Measurements from ENCODE around the gene UQCRC2. TPM values are rescaled to one million over a fixed set of nuclear protein-coding genes. Genes with fewer than 3 reads are reported as not detected.
A peak's percentile ranks its signal among the peaks of the same experiment; 100 is the strongest.
"Not testable (repeated sequence)": the region's sequence is repeated elsewhere in the genome, so short reads cannot be mapped to it uniquely, and the experiment has no call there.

The UQCRC2 gene
- total RNA-seq, 2 experiments from 2014 or later: 356 to 383 TPM

DNA sequence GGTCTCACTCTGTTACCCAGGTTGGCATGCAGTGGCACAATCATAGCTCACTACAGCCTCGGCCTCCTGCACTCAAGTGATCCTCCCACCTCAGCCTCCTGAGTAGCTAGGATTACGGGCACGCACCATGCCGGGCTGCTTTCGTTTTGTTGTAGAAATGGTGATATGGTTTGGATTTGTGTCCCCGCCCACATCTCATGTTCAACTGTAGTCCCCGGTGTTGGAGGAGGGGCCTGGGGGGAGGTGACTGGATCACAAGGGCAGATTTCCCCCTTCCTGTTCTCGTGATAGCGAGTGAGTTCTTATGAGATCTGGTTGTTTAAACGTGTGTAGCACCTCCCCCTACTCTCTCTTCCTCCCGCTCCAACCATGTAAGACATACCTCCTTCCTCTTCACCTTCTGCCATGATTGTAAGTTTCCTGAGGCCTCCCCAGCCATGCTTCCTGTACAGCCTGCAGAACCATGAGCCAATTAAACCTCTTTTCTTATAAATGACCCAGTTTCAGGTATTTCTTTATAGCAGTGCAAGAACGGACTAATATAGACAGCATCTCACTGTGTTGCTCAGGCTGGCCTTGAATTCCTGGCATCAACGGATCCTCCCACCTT is 41.8 kb downstream of the UQCRC2 start:
- Mint-ChIP-seq H3K36me3 (ENCODE audit: low read depth) (no peaks in the 10 kb centered on the region), H3K27ac (no peak overlapping the region), H3K27me3 (no peaks in the 10 kb centered on the region), H3K9me3 (no peaks in the 10 kb centered on the region), H3K4me3 (no peak overlapping the region), H3K4me1 (ENCODE audit: low read depth) (peaks cover 7% of the 10 kb centered on the region)
- ChIA-PET POLR2A (interaction anchor here (1.2 kb wide), 1 partner anchor 107 kb away, joined by 3 read pairs; no protein-coding TSS in a partner anchor), CTCF (interaction anchor here (17.5 kb wide), 1 partner anchor 83 kb away, joined by 430 read pairs; no protein-coding TSS in a partner anchor)
- intact Hi-C loops (cut with micrococcal nuclease): no loop called here
- ATAC-seq: no peak
- TF ChIP-seq, protein P1, sequence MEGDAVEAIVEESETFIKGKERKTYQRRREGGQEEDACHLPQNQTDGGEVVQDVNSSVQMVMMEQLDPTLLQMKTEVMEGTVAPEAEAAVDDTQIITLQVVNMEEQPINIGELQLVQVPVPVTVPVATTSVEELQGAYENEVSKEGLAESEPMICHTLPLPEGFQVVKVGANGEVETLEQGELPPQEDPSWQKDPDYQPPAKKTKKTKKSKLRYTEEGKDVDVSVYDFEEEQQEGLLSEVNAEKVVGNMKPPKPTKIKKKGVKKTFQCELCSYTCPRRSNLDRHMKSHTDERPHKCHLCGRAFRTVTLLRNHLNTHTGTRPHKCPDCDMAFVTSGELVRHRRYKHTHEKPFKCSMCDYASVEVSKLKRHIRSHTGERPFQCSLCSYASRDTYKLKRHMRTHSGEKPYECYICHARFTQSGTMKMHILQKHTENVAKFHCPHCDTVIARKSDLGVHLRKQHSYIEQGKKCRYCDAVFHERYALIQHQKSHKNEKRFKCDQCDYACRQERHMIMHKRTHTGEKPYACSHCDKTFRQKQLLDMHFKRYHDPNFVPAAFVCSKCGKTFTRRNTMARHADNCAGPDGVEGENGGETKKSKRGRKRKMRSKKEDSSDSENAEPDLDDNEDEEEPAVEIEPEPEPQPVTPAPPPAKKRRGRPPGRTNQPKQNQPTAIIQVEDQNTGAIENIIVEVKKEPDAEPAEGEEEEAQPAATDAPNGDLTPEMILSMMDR (IDR thresholded peaks at IDR 0.05): no peak
- no peak for DNase-seq

DNA sequence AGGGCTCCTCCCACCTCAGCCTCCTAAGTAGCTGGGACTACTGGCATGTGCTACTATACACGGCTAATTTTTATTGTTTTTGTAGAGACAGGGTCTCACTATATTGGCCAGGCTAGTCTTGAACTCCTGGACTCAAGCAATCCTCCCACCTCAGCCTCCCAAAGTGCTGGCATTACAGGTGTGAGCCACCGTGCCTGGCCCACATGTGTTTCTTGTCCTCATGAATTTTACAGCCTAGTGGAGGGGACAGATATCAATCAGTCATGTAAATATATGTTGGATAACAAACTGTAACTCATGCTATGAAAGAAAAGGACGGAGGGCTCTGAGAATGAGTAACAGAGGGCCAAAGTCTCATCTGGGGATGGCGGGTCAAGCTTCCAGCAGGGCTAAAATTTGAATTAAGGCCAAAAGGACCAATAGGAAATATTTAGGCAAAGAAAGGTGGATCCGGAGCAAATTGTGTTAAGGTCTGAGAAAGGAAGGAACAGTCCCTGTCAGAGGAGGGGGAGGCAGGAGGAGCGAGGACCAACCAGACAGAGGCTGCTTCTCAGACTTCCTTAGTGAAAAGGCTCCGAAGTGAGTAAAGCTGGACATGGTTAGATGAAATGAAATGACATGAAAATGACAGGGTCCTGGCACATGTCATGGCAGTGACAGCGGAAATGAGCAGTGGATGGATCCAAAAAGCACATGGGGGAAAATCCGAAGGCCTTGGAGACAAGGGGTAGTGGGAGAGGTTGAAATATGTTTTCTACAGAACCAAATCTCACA is 43.9 kb downstream of the UQCRC2 start:
- Mint-ChIP-seq H3K27ac (no peak overlapping the region), H3K9me3 (no peaks in the 10 kb centered on the region), H3K27me3 (no peaks in the 10 kb centered on the region), H3K36me3 (ENCODE audit: low read depth) (no peaks in the 10 kb centered on the region), H3K4me1 (ENCODE audit: low read depth) (peaks cover 9% of the 10 kb centered on the region), H3K4me3 (no peak overlapping the region)
- POLR2A ChIA-PET: no interaction called here
- ATAC-seq (no peak), DNase-seq (no peak)
- TF ChIP-seq, protein P1 (IDR thresholded peaks at IDR 0.05): no peak
- intact Hi-C loops (cut with micrococcal nuclease): no loop called here
- CTCF ChIA-PET: interaction anchor here (0.6 to 17.5 kb wide), 5 partner anchors 10 to 191 kb away, joined by 3 to 430 read pairs (median 5); partner anchors contain the start of gene MOSMO

GRCh38 chr16:21997697-21998480 is 44.7 kb downstream of the UQCRC2 start:
- Mint-ChIP-seq H3K36me3 (ENCODE audit: low read depth) (no peaks in the 10 kb centered on the region), H3K9me3 (no peaks in the 10 kb centered on the region), H3K27me3 (no peaks in the 10 kb centered on the region), H3K4me3 (no peak overlapping the region), H3K4me1 (ENCODE audit: low read depth) (peaks cover 9% of the 10 kb centered on the region), H3K27ac (no peak overlapping the region)
- POLR2A ChIA-PET: no interaction called here
- TF ChIP-seq, protein P1 (IDR thresholded peaks at IDR 0.05): no peak
- DNase-seq (no peak), ATAC-seq (no peak)
- intact Hi-C loops (cut with micrococcal nuclease): no loop called here
- CTCF ChIA-PET: interaction anchor here (0.6 to 17.5 kb wide), 6 partner anchors 8 to 190 kb away, joined by 3 to 430 read pairs (median 4); partner anchors contain the start of gene MOSMO

- POLR2A ChIA-PET: no interaction called here
- TF ChIP-seq, protein P1 (IDR thresholded peaks at IDR 0.05): no peak
- H3K9me3 Mint-ChIP-seq: no peaks in the 10 kb centered on the region
Measured at GRCh38 chr16:22001591-22001990, 48.4 kb downstream of the UQCRC2 start.

DNA sequence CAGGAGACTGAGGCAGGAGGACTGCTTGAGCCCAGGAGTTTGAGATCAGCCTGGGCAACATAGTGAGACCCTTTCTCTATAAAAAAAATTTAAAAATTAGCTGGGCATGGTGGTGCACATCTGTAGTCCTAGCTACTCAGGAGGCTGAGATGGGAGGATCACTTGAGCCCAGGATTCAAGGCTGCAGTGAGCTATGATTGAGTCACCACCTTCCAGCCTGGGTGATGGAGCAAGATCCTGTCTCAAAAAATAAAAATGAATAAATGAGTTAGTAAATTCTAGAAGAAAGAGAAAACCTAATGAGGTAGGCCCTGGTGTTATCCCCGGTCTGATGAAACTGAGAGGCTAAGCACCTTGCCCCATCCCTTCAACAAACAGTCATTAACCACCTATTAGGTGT is 48.9 kb downstream of the UQCRC2 start:
- ATAC-seq; DNase-seq; H3K4me3 Mint-ChIP-seq; H3K27ac Mint-ChIP-seq; H3K36me3 Mint-ChIP-seq (ENCODE audit: low read depth); H3K9me3 Mint-ChIP-seq; H3K27me3 Mint-ChIP-seq; intact Hi-C loops (cut with micrococcal nuclease): not testable (repeated sequence)
- H3K4me1 Mint-ChIP-seq (ENCODE audit: low read depth): peaks cover 15% of the 10 kb centered on the region
- ChIA-PET CTCF (interaction anchor here (0.6 to 17.5 kb wide), 22 partner anchors 8 to 445 kb away, joined by 3 to 430 read pairs (median 5); no protein-coding TSS in a partner anchor), POLR2A (interaction anchor here (0.7 kb wide), 1 partner anchor 76 kb away, joined by 3 read pairs; no protein-coding TSS in a partner anchor)

More at GRCh38 chr16:22001591-22001990, 48.4 kb downstream of the UQCRC2 start:
- CTCF ChIA-PET: interaction anchor here (0.6 to 17.5 kb wide), 21 partner anchors 9 to 295 kb away, joined by 3 to 430 read pairs (median 5); no protein-coding TSS in a partner anchor
- no peaks in the 10 kb centered on the region for H3K27me3 Mint-ChIP-seq
- no peak for DNase-seq
- ATAC-seq: no peak
- H3K4me3 Mint-ChIP-seq: peak overlapping the region; percentile 31
- intact Hi-C loops (cut with micrococcal nuclease): no loop called here
- peaks cover 10% of the 10 kb centered on the region for H3K4me1 Mint-ChIP-seq (ENCODE audit: low read depth)
- no peak overlapping the region for H3K27ac Mint-ChIP-seq
- no peaks in the 10 kb centered on the region for H3K36me3 Mint-ChIP-seq (ENCODE audit: low read depth)

All from activated CD8-positive, alpha-beta T cell treated with anti-CD3 and anti-CD28 coated beads for 36 hours (primary cell).